Endothelial cell of umbilical vein (primary cell): Measurements from ENCODE around the gene BEST2. TPM values are rescaled to one million over a fixed set of nuclear protein-coding genes. Genes with fewer than 3 reads are reported as not detected.

Experiments
- Bru-seq: library from RNA; stranded (reverse); fragments of 400-500 nt; gene quantifications from one replicate; lab custom pipeline; 2021; lab: Mats Ljungman, UMichigan
- BruChase-seq, 2 experiments: library from RNA; stranded (reverse); fragments of 400-500 nt; gene quantifications; one replicate each; lab custom pipeline; 2021; lab: Mats Ljungman, UMichigan
- BruUV-seq: library from RNA; stranded (reverse); fragments of 400-500 nt; replicated peaks from 2 replicates; lab custom pipeline; 2021; lab: Mats Ljungman, UMichigan
- CTCF ChIA-PET: fragments of 300-600, 350-600 bp; sonication (Branson Sonifier 250); formaldehyde crosslinking; loops from one replicate; lab custom pipeline; 2021; ENCODE audit warnings: antibody characterized with exemption, inconsistent platforms; lab: Charles Lee
- POLR2A ChIA-PET: fragments of 300-600, 350-600 bp; sonication (Branson Sonifier 250); formaldehyde crosslinking; loops from one replicate; lab custom pipeline; 2021; ENCODE audit warnings: antibody characterized with exemption, inconsistent platforms; lab: Charles Lee
- DNase-seq: peaks from one replicate; pipeline ENCODE4 v3.0.0-alpha.2; 2011; ENCODE audit warnings: low read depth, low spot score
- FAIRE-seq: peaks from 2 replicates; lab custom pipeline; 2011; peaks lifted over from hg19 to GRCh38; lab: Jason Lieb, UNC
- H2AFZ ChIP-seq: 2 replicates; pipeline ENCODE4 v1.6.0; 2012; ENCODE audit warnings: low read depth, low read length, control low read depth, inconsistent platforms
- H3K27ac ChIP-seq: 2 replicates; pipeline ENCODE4 v1.5.1; 2011; ENCODE audit warnings: low read depth, mild to moderate bottlenecking, control low read depth, low read length, moderate library complexity; ENCODE audit not compliant: insufficient read depth
- H3K27me3 ChIP-seq, 2 experiments: 2 replicates each; pipeline versions ENCODE4 v1.6.0 to v1.6.1; 2011; ENCODE audit warnings: low read length in 2 of 2, mixed read lengths in 1 of 2; ENCODE audit not compliant: control insufficient read depth in 2 of 2, insufficient read depth in 2 of 2
- H3K36me3 ChIP-seq, 2 experiments: 2 replicates in 1 of 2; 3 replicates in 1 of 2; pipeline ENCODE4 v1.5.1; 2011; ENCODE audit warnings: low read length in 2 of 2, mild to moderate bottlenecking in 1 of 2, moderate library complexity in 1 of 2; ENCODE audit not compliant: control insufficient read depth in 2 of 2, insufficient read depth in 2 of 2; ENCODE audit errors: extremely low read depth in 1 of 2
- H3K4me1 ChIP-seq: 3 replicates; pipeline ENCODE4 v1.5.1; 2011; ENCODE audit warnings: mild to moderate bottlenecking, low read length; ENCODE audit not compliant: control insufficient read depth, insufficient read depth; ENCODE audit errors: extremely low read depth
- H3K4me2 ChIP-seq: 2 replicates; pipeline ENCODE4 v1.6.1; 2011; ENCODE audit warnings: low read length, control low read depth, mixed read lengths; ENCODE audit not compliant: insufficient read depth
- H3K4me3 ChIP-seq, 3 experiments: fragments of 200-600 bp in 1 of 3; sonication (generic), shearing (Covaris generic) in 1 of 3; replicated peaks in 1 of 3; 2 replicates each; pipeline ENCODE4 v1.5.1; 2011 to 2016; ENCODE audit warnings: control low read depth in 3 of 3, low read length in 3 of 3, mild to moderate bottlenecking in 2 of 3, inconsistent platforms in 1 of 3, low read depth in 1 of 3, moderate library complexity in 1 of 3; ENCODE audit not compliant: insufficient read depth in 1 of 3
- H3K79me2 ChIP-seq: 2 replicates; pipeline ENCODE4 v1.6.0; 2012; ENCODE audit warnings: low read length, inconsistent platforms; ENCODE audit not compliant: control insufficient read depth, insufficient read depth
- H3K9ac ChIP-seq: replicated peaks from 2 replicates; pipeline ENCODE3; 2011; ENCODE audit warnings: low read length, control low read depth; ENCODE audit not compliant: insufficient read depth; ENCODE audit errors: extremely low read depth
- H3K9me1 ChIP-seq: replicated peaks from 3 replicates; pipeline ENCODE4 v1.6.0; 2011; ENCODE audit warnings: mild to moderate bottlenecking, low read length; ENCODE audit not compliant: control insufficient read depth, insufficient read depth; ENCODE audit errors: extremely low read depth
- H3K9me3 ChIP-seq: replicated peaks from 2 replicates; pipeline ENCODE4 v1.5.1; 2012; ENCODE audit warnings: low read length, inconsistent platforms; ENCODE audit not compliant: control insufficient read depth, insufficient read depth
- H4K20me1 ChIP-seq: replicated peaks from 2 replicates; pipeline ENCODE3; 2011; ENCODE audit warnings: mild to moderate bottlenecking, low read length; ENCODE audit not compliant: control insufficient read depth, insufficient read depth; ENCODE audit errors: extremely low read depth
- CTCF ChIP-seq, 2 donors: IDR thresholded peaks; 1 replicate in 1 of 2; 2 replicates in 1 of 2; pipeline ENCODE4 v1.5.1; 2011; ENCODE audit warnings: low read length in 2 of 2, mild to moderate bottlenecking in 2 of 2, moderate library complexity in 2 of 2, control low read depth in 1 of 2, inconsistent platforms in 1 of 2, low read depth in 1 of 2; ENCODE audit not compliant: insufficient read depth in 1 of 2; ENCODE audit errors: extremely low read depth in 1 of 2
- EZH2 ChIP-seq: IDR thresholded peaks from 2 replicates; pipeline ENCODE4 v1.6.1; 2012; ENCODE audit warnings: borderline replicate concordance, low read depth, mild to moderate bottlenecking, moderate library complexity, low read length, inconsistent platforms; ENCODE audit not compliant: severe bottlenecking
- FOS ChIP-seq: IDR thresholded peaks from 2 replicates; pipeline ENCODE4 v1.6.1; 2011; ENCODE audit warnings: mild to moderate bottlenecking, low read length, moderate library complexity, borderline replicate concordance; ENCODE audit not compliant: insufficient read depth
- GATA2 ChIP-seq: IDR thresholded peaks from 2 replicates; pipeline ENCODE4 v1.7.0; 2011; ENCODE audit warnings: low read depth, mild to moderate bottlenecking, moderate library complexity, mixed read lengths, low read length; ENCODE audit not compliant: insufficient read length, insufficient read depth
- JUN ChIP-seq: IDR thresholded peaks from 2 replicates; pipeline ENCODE4 v1.6.1; 2011; ENCODE audit warnings: borderline replicate concordance, low read depth; ENCODE audit not compliant: insufficient read length, insufficient read depth
- MAX ChIP-seq: IDR thresholded peaks from 2 replicates; pipeline ENCODE4 v1.6.1; 2011; ENCODE audit not compliant: insufficient read depth, insufficient read length
- MYC ChIP-seq: IDR thresholded peaks from one replicate; pipeline ENCODE4 v1.6.1; 2011; ENCODE audit warnings: mild to moderate bottlenecking, low read depth, low read length
- POLR2A ChIP-seq: IDR thresholded peaks from 2 replicates; pipeline ENCODE4 v1.6.1; 2012; ENCODE audit warnings: low read depth, mild to moderate bottlenecking, control low read depth, low read length
- POLR2AphosphoS5 ChIP-seq: IDR thresholded peaks from 2 replicates; pipeline ENCODE4 v1.6.1; 2012; ENCODE audit warnings: low read depth, mild to moderate bottlenecking, control low read depth, low read length, moderate library complexity; ENCODE audit not compliant: insufficient read depth
- dilution Hi-C: fragments of 300-500 bp; cut with MboI; formaldehyde crosslinking; loops from one replicate; pipeline ENCODE4 v1.15.0; 2019; ENCODE audit warnings: low sequenced_read_pairs; ENCODE audit not compliant: extremely low pct_ligation_motif_present
- intact Hi-C: fragments of 100-400 bp; cut with micrococcal nuclease; formaldehyde crosslinking; loops from one replicate; pipeline ENCODE4 v1.10.0; 2022
- long read RNA-seq: library from polyadenylated mRNA; stranded (forward); transcript quantifications from one replicate; pipeline ENCODE4 v2.0.0, GENCODE V29; 2021
- polyA minus RNA-seq, 3 experiments: library from RNA; depleted of rRNA, polyadenylated mRNA; stranded (reverse); fragments of >200 nt; gene quantifications; 1 replicate in 1 of 3; 2 replicates in 2 of 3; pipeline ENCODE4 v1.2.3, GENCODE V29; 2011
- polyA plus RNA-seq, 4 experiments: library from polyadenylated mRNA; depleted of rRNA in 3 of 4; stranded (reverse) in 3 of 4; unstranded in 1 of 4; fragments of >200 nt; gene quantifications; 2 replicates each; pipeline versions ENCODE4 v1.2.1 to v1.2.3, GENCODE V29; 2011 to 2012; ENCODE audit warnings: missing spikeins in 1 of 4
- total RNA-seq: library from RNA; stranded (reverse); gene quantifications from 2 replicates; pipeline ENCODE4 v1.2.3, GENCODE V29; 2021

BEST2 gene
- total RNA-seq (not detected in 2 replicates), polyA plus RNA-seq (not detected in 2 replicates), polyA minus RNA-seq (not detected in 2 replicates), Bru-seq, nascent RNA (not detected), BruChase-seq, experiment 1, labeled RNA remaining after a 6-hour chase (not detected), BruChase-seq, experiment 2, labeled RNA remaining after a 2-hour chase (not detected)
- polyA plus RNA-seq (2011; cell fraction: cytosol; rRNA removed) = not detected in 2 replicates
- not detected in 2 replicates for polyA plus RNA-seq (2011; cell fraction: nucleus; rRNA removed)
- 0.11 TPM in 1 of 2 replicates, not detected in the other for polyA plus RNA-seq (2012)
- polyA minus RNA-seq (2011; cell fraction: cytosol; rRNA and poly(A)+ RNA removed) = not detected
- not detected in 2 replicates for polyA minus RNA-seq (2011; cell fraction: nucleus; rRNA and poly(A)+ RNA removed)
- long read RNA-seq = 0 reads

- no TSS peak for BruUV-seq
- no peak for FAIRE-seq
- CTCF ChIA-PET = interaction anchor here (2.2 to 2.7 kb wide), 2 partner anchors 9 to 15 kb away, joined by 8 to 14 read pairs; no protein-coding TSS in a partner anchor
Observed at GRCh38 chr19:12751635-12752034, at the start of gene BEST2. Gene BEST2, plus strand, starts transcription at chr19:12751791. Its CDS starts 802 bp downstream, at chr19:12752593.

GRCh38 chr19:12703046-12703445, 48.5 kb upstream of the BEST2 start:
- Histone ChIP-seq H3K9me3 (no peaks in the 10 kb centered on the region), H3K4me3 (no peak overlapping the region), H3K27me3 (no peaks in the 10 kb centered on the region), H3K9ac (no peak overlapping the region), H3K36me3 (peaks cover 17 to 54% of the 10 kb centered on the region in 2 experiments), H3K4me1 (no peaks in the 10 kb centered on the region), H4K20me1 (no peaks in the 10 kb centered on the region), H3K4me2 (no peak overlapping the region), H2AFZ (no peak overlapping the region), H3K27ac (no peak overlapping the region), H3K9me1 (no peaks in the 10 kb centered on the region), H3K79me2 (no peaks in the 10 kb centered on the region)
- FAIRE-seq (peak; percentile 59), DNase-seq (peak; percentile 60)
- dilution Hi-C loops (no loop called here), intact Hi-C loops (no loop called here)
- BruUV-seq = no TSS peak
- ChIA-PET POLR2A (no interaction called here), CTCF (no interaction called here)
- TF ChIP-seq POLR2AphosphoS5 = no peak
- no peak for TF ChIP-seq GATA2
- TF ChIP-seq MAX = no peak
- TF ChIP-seq CTCF (IDR thresholded peaks at IDR 0.05; ENCODE audit: extremely low read depth in 1 of 2, insufficient read depth in 1 of 2, low read depth in 1 of 2, low read length in 2 of 2) = no peak
- no peak for TF ChIP-seq EZH2
- TF ChIP-seq JUN = no peak
- no peak for TF ChIP-seq FOS
- TF ChIP-seq MYC = no peak
- no peak for TF ChIP-seq POLR2A

More at GRCh38 chr19:12751635-12752034, at the start of gene BEST2:
- Histone ChIP-seq H3K79me2 (no peaks in the 10 kb centered on the region), H3K9me3 (no peaks in the 10 kb centered on the region), H3K9me1 (no peaks in the 10 kb centered on the region), H3K4me1 (peaks cover 2% of the 10 kb centered on the region), H3K27ac (no peak within 1 kb of the TSS), H2AFZ (no peak within 1 kb of the TSS), H4K20me1 (no peaks in the 10 kb centered on the region), H3K4me2 (no peak within 1 kb of the TSS), H3K4me3 (no peak within 1 kb of the TSS), H3K36me3 (peaks cover 0 to 7% of the 10 kb centered on the region in 2 experiments), H3K9ac (no peak within 1 kb of the TSS), H3K27me3 (peaks cover 0 to 7% of the 10 kb centered on the region in 2 experiments)
- dilution Hi-C loops = no loop called here
- intact Hi-C loops = no loop called here
- POLR2A ChIA-PET = no interaction called here
- DNase-seq = no peak
- TF ChIP-seq POLR2A = no peak
- no peak for TF ChIP-seq EZH2
